Right ventricle myocardium superior (tissue), 1 donor: ENCODE measurements around the gene CDH26. TPM values are rescaled to one million over a fixed set of nuclear protein-coding genes. Genes with fewer than 3 reads are reported as not detected.

Experiments
- ATAC-seq: fragments of 200-7000 bp; cut with Tn5 transposase; one replicate; pipeline ENCODE4 v1.9.1; 2020; ENCODE audit warnings: mild to moderate bottlenecking; ENCODE audit not compliant: poor library complexity
- DNase-seq: peaks from one replicate; pipeline ENCODE4 v3.0.0-alpha.2; 2020
- intact Hi-C: fragments of 100-400 bp; cut with DNase I; formaldehyde crosslinking; loops from one replicate; pipeline ENCODE4 v1.11.2; 2022
- total RNA-seq: library from RNA; stranded (reverse); fragmentation: NEBNext Ultra II Directional; extraction: Animal tissue kit (Norgen Biotek cat#: 25700); gene quantifications from one replicate; pipeline ENCODE4 v1.2.1, GENCODE V29; 2021
- donor health status: DM: no; HTN: yes; CAD: no; lungs with severe emphysema.

Gene CDH26
- total RNA-seq, 1 donor from 2014 or later, result 1.6 TPM

DNA sequence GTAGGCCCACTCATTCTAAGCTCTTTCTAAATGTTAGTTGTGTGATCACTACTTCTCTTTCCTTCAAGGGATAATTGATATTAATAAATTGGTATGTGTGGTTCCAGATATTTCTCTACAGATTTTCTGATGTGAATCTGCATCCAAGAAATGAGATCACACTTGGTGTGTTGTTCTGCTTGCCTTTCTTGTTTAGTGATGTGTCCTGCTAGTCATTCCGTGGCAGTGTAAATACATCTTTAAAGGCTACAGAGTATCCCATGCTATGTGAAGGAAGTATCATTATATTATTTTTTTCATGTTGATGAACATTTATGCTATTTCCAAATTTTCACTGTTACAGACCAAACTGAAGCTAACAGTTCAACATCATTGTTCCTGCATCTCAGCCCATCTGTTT, 13.2 kb downstream of the CDH26 start:
- intact Hi-C loops, result no loop called here
- ATAC-seq (no peak), DNase-seq (no peak)

DNA sequence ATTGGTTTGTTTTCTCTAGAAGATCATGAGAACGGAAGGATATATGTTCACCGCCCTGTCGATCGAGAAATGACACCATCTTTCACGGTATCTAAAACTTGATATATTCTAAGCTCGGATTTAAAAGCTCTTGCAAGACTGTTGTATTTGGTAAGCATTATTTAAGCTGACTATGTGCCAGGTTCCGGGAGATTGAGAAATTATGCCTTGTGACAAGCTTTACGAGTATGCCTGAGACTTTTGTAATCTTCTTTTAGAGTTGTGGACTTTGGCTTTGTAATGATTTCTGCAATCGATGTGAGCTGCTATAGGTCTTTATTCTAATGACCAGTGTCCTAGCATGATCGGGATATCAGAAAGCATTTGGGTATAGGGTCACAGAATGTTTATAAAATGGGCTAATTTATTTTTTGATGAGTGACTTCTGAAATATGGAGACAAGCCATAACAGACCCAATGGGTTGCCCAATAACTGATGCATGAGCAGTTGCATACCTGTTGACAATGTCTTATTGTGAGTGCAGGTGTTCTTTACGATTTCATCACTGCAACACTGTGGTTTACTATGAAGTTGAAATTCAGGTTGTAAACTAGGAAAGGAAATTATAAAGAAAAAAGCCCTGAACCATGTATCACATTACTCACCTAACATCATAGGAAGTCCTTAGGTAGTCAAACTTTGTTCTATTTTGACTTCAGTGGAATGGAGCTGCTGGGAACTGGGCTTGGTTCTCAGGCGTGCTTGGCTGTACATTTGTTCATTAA, 14.0 kb downstream of the CDH26 start:
- intact Hi-C loops, result no loop called here
- DNase-seq (no peak), ATAC-seq (no peak)

DNA sequence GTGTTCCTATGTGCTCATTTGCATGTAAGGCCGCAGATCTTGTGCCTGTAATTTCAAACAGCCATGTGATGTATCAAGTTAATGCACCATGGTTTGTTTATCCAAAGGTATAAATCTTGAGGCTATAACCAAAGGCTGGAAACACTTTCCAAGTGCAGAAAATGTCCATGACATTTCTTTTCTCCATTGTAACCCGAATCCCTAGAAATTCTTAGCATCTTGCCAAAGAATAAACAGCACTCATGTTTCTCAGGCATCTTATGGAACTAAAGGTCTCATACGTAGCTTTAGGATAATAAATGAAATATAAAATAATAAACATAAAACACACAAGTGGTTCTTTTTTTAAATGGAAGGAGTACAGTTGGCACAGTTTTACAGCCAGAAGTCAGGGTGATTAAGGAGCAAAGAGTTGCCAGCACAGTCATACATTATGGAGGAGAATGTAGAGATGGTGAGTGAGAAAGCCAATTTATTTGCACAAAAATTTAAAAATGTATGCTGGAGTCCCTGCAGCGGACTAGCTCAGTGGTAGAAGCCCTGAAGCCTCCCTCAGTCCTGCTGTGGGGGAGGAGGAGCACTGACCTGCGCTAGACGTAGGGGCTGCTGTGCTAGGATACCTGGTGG, 18.0 kb downstream of the CDH26 start:
- ATAC-seq, result no peak

DNA sequence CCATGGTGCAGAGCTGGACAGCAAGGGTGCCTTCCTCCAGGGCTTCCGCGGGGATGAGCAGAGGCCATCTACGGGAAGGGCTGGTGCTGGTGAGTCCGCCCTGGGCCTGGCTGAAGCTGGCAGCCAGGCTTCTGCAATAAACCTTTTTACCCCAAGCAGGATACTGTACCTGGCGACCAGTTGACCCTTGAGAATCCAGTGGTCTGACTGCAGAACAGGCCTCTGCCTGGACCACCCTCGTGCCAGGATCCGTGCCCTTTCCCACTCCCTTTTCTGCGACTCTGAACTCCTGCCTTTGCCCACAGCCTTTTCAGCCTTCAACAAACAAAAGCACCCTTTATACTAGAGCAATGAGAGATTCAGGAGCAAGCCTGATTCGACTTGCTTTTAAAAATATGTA, 18.9 kb downstream of the CDH26 start:
- intact Hi-C loops, result no loop called here
- ATAC-seq (no peak), DNase-seq (no peak)

More for the DNA sequence above, 18.0 kb downstream of the CDH26 start:
- no peak for DNase-seq
- intact Hi-C loops, result no loop called here

DNA sequence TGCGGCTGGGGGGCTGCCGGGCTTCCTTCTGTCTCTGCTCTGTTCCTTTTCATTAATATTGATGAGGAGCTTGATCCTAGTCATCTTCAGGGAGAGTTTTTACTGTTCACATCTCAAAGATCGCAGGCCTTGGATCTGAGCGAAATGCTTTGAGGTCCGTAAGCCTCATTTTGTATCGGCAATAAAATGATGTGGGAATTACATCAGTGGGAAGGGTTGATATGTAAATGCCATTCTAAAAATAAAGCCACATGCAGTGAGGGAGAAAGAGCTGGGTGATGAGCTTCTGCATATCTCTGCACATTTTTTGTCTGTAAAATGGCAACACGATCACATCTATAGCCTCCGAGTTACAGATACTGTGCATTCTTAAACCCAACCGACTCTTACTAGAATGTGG, 24.9 kb downstream of the CDH26 start:
- intact Hi-C loops, result no loop called here
- ATAC-seq (no peak), DNase-seq (no peak)

DNA sequence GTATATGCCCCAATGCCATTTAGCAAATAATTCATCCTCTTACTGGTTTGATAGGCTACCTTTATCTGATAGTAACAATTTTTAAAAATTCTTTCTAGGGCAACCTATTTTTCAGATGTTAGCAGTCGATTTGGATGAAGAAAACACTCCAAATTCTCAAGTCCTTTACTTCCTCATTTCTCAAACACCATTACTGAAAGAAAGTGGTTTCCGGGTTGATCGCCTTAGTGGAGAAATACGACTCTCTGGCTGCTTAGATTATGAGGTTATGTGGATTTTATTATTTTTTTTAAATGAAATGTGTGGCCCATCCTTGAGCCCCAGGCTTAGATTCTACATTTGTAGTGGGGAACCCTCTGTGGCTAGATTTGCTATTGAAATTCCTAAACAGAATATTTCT, 26.3 kb downstream of the CDH26 start:
- ATAC-seq (no peak), DNase-seq (no peak)
- intact Hi-C loops, result no loop called here

DNA sequence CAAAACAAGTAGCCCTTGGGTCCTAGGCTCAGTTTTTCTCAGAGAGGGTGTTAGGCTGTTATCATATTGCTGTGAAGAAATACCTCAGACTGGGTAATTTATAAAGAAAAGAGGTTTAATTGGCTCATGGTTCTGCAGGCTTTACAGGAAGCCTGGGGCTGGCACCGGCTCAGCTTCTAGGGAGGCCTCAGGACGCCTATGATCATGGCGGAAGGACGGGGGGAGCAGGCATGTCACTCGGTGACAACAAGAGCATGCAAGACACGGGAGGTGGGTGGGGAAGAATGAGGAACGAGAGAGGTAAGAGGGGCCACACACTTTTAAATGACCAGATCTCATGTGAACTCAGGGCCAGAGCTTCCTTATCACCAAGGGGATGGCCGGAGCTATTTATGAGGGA, 26.9 kb downstream of the CDH26 start:
- intact Hi-C loops, result no loop called here
- ATAC-seq, result no peak
- DNase-seq, result no peak

DNA sequence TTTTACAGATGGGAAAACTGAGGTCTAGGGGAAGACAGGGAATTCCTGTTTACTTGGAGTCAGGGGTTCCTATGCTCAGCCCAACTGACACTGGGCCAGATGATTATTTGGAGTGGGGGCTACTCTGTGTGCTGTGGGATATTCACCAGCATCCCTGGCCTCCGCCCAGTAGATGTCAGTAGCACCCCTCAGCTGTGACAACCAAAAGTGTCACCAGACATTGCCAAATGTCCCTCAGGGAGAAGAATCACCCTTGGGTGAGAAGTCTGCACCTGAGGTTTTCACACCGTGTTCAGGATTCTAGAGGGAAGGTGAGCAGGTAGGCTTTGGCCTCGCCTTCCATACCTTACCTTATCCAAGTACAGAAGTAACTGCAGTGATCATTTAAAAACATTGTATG, 27.6 kb downstream of the CDH26 start:
- DNase-seq, result no peak
- intact Hi-C loops, result no loop called here
- peak; percentile 89 for ATAC-seq

DNA sequence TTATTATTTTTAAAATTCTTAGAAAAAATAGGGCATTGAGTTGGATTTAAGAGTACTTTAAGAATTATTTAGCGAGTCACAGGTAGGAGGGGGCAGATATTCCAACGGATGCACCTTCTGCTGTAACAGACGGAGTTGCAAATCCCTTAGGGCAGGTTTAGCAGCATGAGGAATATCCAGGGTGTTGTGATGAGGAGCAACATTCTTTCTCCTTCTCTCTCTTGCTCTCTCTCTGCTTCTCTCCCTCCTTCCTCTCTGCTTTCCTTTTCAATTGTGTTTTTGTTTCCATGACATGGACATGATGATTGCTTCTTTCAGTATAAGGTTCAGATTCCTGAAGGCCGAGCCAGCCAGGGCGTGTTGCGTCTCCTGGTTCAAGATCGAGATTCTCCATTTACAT, 28.9 kb downstream of the CDH26 start:
- no peak for ATAC-seq
- intact Hi-C loops, result no loop called here
- DNase-seq, result no peak

DNA sequence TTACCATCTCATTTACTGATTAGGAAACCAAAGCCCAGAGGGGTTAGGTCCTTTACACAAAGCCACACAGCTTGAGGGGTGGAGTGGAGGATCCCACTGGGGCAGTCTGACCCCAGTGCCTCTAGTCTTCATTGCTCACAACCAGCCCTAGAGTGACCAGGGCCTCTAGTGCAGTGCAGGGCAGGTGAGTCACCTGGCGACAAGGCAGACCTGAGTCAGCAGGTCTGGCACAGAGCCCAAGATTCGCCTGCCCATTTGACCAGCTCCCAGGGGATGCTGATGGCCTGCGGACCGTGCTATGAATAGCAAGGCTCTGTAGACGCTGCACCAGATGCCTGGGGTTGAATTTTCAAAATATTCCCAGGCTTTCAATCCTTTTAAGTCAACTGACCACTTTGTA, 29.9 kb downstream of the CDH26 start:
- ATAC-seq, result no peak

DNA sequence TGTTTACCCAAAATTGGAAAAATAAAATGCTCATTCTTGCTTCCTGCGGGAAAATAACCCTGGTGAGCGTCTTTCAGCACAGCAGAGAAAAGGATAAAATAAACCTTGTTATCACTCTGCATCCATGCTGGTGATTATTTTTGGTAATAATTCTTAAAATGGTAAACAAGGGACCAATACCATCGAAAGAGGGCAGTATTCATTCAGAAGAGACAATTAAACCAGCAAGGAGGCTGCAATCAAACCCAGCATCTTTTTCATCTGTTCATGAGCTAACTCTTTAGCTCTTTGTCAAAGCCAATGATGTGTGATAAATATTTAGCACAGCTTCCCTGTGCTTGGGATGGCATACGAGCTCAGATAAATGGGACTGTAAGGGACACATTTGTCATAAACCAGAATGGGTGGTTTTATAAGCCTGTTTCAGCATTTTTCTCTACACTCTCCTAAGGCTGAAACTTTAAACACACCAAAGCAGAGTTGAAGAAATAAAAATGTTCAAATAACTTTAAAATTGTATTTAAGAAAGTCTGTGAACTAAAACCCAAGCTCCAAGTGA, 34.4 kb downstream of the CDH26 start:
- DNase-seq (no peak), ATAC-seq (no peak)
- intact Hi-C loops, result no loop called here

More for the DNA sequence above, 29.9 kb downstream of the CDH26 start:
- intact Hi-C loops, result no loop called here
- no peak for DNase-seq

DNA sequence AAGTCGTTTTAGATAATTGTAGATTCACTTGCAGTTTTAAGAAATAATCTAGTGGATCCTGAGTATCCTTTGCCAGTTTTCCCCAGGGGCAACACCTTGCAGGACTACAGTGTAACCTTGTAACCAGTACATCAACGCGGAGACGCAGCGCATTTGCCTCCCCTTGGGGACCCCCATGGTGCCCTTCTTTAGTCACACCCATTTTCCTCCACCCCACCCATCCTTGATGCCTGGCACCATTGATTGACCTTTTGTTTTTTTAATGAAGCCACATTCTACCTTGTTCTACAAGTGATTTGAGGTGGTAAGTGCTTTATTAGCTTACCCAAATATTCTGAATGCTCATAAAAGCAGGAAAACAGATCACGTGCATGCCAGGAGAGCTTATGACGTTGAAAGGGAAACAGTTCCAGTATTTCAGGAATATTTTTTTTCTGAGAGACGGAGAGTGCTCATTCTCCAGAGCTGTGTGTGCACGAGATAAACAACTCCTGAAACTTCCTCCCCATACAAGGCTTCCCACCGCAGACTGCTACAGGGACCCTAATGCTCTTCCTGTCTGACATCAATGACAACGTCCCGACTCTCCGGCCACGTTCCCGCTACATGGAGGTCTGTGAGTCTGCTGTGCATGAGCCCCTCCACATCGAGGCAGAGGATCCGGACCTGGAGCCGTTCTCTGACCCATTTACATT, 35.7 kb downstream of the CDH26 start:
- ATAC-seq (no peak), DNase-seq (no peak)
- intact Hi-C loops, result no loop called here

DNA sequence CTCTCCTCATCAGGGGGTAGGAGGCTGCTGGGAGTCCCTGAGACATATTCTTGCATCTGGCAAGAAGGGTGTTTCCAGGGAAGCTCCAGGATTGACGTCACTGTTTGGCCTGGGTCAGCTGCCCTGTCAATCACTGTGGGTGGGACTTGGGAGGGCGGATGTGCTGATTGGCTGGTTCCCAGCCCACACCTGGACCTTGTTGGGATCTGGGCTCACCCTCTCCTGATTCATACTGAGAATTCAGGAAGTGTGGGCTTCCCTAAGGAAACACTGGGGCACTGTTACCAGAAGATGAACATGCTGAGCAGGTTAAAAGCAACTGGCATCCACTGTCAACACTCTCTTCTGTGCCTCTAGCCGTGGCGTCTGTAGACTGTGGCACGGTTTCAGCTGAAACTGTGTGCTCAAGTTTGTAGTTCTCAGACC, 36.5 kb downstream of the CDH26 start:
- intact Hi-C loops, result no loop called here
- no peak for DNase-seq
- ATAC-seq, result peak; percentile 62

DNA sequence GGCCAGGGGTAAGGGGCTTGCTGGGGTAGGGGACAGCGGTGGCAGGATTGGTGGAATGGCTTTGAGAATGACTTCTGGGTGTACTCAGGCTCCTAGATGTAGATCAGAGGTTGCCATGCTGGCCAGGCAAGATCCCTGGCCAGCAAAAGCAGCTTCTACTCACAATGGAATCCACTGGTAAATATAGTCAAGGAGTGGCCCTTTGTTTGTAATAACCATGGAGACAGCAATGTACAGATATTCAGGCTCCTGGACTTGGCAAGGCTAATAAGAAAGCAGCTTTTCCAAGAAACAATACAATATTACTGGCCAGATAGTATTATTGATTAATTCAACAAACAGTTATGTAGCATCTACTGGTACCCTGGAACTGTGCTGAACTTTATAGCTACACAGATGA, 37.9 kb downstream of the CDH26 start:
- intact Hi-C loops, result no loop called here
- DNase-seq, result no peak
- peak; percentile 58 for ATAC-seq

DNA sequence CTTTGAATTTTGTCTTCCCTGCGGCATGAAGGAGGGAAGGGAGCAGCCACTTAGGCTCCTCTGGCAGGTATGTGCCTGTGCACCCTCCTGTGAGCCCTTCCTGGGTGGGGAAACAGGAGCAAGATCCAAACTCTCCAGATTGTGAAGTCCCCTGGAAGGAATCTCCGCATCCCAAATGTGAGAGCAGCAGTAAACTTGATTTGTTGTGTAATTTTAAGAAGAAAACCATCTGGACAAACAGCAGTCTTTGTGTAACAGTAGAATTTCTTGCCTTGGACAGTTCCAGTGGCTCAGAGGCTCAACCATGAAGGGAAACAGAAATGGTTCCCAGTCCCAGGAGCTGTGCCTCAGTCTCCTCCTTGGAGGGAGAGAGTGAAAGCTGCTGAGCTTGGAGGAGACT, 39.7 kb downstream of the CDH26 start:
- intact Hi-C loops, result no loop called here
- DNase-seq, result no peak
- ATAC-seq, result no peak

DNA sequence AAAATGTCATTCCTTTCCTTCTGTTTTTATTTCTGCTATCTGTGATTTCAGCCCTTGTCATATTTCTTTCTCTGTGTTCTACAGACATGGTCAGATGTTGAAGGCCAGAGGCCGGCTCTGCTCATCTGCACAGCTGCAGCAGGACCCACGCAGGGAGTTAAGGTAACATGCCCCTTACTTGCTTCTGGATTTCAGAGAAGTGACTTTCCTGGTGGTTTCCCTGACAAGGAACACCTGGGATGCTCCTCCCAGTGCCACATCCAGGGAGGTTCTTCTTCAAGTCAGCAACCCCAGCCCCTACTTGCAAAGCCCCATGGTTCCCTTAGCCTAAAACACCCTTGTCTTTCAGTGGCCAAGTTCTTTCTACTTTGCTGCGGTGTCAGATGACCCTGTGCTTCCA, 41.3 kb downstream of the CDH26 start:
- no peak for ATAC-seq
- no peak for DNase-seq
- intact Hi-C loops, result no loop called here

DNA sequence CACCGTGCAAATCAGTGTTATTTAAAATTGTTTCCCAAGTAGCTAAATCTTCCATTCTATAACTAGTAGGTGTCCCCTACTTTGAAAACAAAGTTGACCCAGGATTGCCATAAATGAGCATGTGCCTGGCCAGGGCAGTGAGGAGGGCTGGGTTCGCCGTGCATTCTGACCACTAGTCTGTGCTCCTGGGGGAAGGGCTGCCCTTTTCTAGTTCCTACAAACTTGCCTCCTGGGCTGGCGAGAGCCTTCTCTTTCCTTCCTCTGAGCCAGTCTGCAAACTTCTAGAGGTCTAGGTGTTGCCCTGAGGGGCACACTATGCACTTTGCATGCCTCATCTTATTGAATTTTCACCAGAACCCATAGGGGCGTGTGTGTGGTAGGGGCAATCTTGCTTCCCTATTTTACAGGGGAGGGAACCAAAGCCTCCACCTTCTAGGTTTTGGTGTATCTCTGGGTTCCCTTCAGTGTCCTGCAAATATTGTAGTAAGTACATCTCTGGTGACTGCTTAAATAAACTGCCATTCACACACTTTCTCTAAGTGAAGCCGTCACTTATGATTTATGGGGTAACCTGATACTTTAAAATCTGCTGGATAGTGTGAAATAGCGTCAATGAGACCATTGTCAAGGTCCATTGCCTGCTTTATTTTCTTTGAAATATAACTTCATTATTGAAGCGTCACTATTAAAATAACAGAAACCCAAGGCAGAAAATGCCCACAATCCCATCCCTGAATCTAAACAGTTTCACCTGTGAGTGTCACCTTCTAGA, 42.2 kb downstream of the CDH26 start:
- intact Hi-C loops, result no loop called here
- no peak for DNase-seq
- ATAC-seq, result no peak

DNA sequence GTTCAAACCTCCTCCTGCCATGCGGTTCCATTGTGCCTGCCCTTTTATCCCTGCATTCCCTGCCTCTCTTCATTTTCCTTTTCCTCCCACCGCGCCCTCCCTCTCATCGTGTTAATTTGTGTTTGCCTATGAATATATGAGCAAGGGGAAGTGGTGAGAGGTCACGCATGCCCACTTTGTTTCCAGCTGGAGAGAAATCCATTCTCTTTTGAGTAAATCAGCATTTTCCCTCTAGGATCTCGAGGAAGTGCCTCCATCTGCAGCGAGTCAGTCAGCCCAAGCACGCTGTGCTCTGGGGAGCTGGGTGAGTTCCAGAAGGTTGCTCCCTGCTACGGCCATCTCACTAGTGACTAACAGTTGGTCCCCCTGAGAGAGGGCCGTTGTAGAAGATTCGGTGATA, 42.9 kb downstream of the CDH26 start:
- DNase-seq (no peak), ATAC-seq (peak; percentile 36)
- intact Hi-C loops, result no loop called here

DNA sequence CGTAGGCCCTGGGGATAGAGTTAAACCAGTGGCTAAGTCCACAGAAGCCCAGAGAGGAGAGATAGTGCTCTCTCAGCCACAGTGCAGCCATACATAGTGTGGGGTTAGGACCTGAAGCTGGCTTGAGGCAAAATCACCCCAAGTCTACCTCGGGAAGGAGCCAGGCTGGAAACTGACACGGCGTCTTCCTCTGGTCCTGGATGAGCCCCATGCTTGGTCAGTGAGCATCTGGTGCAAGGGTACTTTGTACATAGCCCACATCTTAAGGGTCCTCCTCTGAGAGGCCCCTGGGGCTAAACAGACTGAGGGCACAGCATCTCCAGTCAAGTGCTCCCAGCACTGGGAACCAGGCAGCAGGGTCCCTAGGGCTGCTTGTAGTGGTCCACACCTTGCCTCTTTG, 45.6 kb downstream of the CDH26 start:
- DNase-seq (no peak), ATAC-seq (no peak)
- intact Hi-C loops, result no loop called here
